ENCODE results near the gene THNSL1.

- no peak for TF ChIP-seq CTCF (tag by site-specific recombination; IDR thresholded peaks at IDR 0.05)
- no peak for TF ChIP-seq REST (tag by site-specific recombination; IDR thresholded peaks at IDR 0.05)
- TF ChIP-seq ZNF302 (tag by site-specific recombination; IDR thresholded peaks at IDR 0.05; ENCODE audit: low read depth) = no peak
- no peak for TF ChIP-seq EGR2 (tag by site-specific recombination; IDR thresholded peaks at IDR 0.05; ENCODE audit: low read depth)
- no peak for TF ChIP-seq BCL11A (tag by site-specific recombination; IDR thresholded peaks at IDR 0.05; ENCODE audit: low read depth)
- no peak for TF ChIP-seq PBX3 (CRISPR knock-in tag; IDR thresholded peaks at IDR 0.05)
- no peak for TF ChIP-seq ZBTB44 (tag by site-specific recombination; IDR thresholded peaks at IDR 0.05)
- no peak for TF ChIP-seq ZNF362 (tag by site-specific recombination; IDR thresholded peaks at IDR 0.05)
- no peak for TF ChIP-seq ZFP3 (tag by site-specific recombination; IDR thresholded peaks at IDR 0.05; ENCODE audit: low read depth)
Observed at GRCh38 chr10:25071227-25071626, 54.8 kb downstream of the THNSL1 start.
